Measurements from ENCODE around the gene SCMH1. TPM values are rescaled to one million over a fixed set of nuclear protein-coding genes. Genes with fewer than 3 reads are reported as not detected.
A peak's percentile ranks its signal among the peaks of the same experiment; 100 is the strongest.

Gene SCMH1
- 16.9 and 21.6 TPM in 2 replicates for total RNA-seq (2014; rRNA removed; shearing (Covaris generic))
- 15.0 and 15.8 TPM in 2 replicates for polyA plus RNA-seq (2014; cell fraction: nucleus; rRNA removed)

DNA sequence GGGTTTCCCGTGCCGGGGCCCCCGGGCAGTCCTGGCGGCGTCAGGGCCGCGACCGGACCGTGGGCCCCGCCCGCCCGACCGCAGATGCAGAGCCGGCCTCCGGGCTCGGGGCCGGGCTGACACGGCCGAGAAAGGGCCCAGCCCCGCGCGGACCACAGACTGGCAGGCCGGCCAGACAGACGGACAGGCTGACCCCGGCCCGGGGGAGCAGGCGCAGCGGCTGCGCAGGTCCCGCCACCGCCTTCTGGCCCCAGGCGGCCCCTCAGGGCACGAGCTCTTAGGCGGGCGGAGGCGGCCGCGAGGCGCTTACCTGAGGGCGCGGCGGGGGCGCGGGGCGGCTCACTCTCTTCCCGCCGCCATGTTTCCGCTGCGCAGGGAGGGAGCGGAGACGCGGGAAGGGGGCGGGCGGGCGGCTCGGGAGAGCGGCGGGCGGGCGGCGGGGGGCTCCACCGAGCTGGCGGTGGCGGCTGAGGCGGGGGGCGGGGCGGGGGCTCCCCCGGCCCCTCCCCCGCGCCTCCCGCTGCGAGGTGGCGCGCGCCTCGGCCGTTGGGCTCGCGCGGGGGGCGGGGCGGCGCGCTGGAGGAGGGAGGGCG, at the start of gene SCMH1:
SCMH1 (minus strand) TSS at position 558 of the 593 bp plus-strand sequence. CDS start 56,173 bp downstream, outside the sequence.
- DNase-seq (ENCODE audit: extremely low read depth, low read depth) = peak; percentile 7

DNA sequence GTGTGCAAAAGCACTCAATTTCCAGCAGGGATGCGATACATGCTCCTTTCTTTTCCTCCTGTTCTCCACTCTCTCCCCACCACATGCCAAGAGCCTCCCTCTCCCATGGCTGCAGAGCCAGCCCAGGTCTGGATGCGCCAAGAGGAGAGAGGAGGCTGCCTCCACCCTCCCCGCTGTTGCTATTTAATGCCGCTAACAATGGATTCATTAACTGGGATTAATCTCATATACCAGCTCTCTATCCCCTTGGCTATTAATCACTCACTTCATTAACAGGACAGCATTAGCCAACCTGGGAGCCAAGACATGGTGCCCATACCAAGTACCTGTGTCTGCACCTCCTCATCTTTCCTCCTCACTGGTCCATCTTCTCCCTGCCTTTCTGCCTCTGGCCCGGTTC, 49.1 kb upstream of the SCMH1 start:
- DNase-seq (ENCODE audit: extremely low read depth, low read depth) = no peak

DNA sequence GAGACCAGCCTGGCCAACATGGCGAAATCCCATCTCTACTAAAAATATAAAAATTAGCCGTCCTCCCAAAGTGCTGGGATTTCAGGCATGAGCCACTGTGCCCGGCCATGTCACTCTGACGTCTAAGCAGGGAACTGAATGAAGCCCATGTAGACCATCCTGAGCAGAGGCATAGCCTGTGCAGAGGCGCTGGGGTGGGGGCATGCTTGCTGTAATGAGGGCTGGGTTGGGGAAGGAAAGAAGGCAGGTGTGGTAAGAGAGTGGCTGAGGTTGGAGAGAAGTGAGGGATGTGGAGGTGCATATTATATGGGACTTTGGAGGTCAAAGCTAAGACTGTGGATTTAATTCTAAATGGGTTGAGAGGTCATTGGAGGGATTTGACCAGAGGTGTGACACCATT, 47.1 kb upstream of the SCMH1 start:
- DNase-seq (ENCODE audit: extremely low read depth, low read depth) = no peak

DNA sequence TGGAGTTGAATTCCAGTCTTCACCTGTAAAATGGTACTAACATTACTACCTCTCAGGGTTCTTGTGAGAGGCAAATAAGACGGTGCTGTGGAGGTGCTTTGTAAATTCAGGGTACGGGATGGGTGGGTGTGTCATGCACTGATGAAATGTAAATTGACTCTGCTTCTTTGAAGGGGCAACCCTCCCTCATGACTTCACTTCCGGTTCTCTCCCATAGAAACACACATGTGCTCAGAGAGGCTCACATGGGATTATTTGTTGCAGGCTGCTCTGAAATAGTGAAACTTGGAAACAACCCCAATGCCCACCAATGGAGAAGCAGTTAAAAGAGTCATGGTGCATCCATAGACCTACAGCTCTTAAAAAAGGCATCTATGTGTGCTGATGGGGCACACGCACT, 44.9 kb upstream of the SCMH1 start:
- DNase-seq (ENCODE audit: extremely low read depth, low read depth) = no peak

DNA sequence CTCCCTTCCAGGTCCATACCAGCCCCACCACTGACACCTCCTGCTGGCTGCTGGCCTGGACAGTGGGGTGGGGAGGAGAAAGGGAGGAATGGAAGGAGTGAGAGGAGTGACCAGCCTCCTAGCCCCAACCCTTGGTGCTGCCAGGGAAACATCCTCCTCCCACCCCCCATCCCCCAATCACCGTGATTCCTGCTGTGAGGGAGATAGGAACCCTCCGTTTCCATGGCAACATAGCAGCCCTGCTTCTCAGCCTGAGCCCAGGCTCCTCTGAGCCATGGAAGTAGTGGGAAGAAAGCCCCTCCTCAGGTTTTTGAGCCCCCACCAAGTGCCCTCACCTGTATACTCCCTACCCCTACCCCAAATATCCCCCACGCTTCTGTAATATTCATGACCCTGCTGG, 44.4 kb upstream of the SCMH1 start:
- DNase-seq (ENCODE audit: extremely low read depth, low read depth) = no peak

DNA sequence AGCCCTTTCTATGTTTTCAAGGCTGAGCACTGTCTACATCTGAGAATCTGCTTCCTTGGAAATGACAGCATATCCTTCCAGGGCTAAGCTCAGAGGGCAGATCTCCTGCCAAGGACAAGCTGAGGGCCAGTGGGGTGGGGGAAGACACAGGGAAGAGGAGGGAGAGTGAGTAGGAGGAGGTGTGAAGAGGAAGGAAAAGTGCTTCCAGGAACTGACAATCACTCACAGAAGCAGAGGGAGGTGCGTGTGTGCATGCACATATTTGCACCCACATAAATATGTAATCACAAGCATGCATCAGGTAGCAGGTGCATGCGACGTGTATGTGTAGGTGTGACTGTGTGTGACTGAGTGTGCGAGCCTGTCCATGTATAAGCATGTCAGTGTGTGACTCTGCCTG, 43.7 kb upstream of the SCMH1 start:
- no peak for DNase-seq (ENCODE audit: extremely low read depth, low read depth)

DNA sequence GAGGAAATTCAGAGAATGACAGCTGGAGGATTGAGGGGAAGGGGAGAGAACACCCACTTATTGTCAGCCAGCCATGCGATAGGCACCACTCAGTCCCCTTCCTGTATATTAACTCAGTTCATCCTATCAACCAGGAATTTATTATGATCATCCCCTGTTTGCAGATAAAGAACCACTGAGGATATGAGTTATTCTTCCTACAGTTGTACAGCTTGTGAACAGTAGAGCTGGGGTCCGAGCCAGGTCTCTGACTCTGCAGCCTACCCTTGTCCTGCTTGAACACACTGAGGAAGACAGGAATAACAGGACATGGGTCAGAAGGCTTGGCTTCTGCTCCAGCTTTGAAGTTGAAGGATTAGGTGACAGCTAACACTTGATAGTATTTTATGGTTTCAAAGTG, 42.0 kb upstream of the SCMH1 start:
- no peak for DNase-seq (ENCODE audit: extremely low read depth, low read depth)

DNA sequence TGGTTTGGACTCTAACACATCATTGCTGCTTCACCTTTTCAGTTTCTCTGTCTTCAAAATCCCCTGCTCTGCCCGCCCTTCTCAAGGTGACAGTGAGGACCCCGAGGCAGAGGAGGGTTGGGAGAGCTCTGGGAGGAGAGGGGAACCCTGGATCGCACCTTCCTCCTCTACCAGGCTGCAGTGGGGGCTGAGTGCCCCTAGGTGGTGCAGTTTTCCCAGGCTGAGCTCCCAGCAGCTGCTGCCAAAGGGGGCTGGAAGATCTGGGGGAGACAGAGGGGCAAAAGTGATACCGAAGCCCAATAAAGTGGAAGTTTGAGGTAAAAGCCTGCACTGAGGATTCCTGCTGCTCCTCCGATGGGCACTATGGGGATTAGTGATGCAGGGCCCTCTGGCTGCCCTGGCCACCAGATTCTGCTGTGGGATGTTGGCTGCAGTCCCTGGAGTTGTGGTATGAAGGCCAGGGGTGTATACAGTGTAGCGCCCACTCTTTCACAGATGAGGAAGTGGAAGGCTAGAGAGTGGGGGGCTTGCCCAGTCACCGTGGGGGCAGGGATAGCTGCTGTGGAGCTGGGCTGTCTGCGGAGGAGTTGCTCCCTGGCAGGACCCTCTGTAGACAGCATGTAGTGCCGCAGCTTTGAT, 40.7 kb upstream of the SCMH1 start:
- peak; percentile 20 for DNase-seq (ENCODE audit: extremely low read depth, low read depth)

DNA sequence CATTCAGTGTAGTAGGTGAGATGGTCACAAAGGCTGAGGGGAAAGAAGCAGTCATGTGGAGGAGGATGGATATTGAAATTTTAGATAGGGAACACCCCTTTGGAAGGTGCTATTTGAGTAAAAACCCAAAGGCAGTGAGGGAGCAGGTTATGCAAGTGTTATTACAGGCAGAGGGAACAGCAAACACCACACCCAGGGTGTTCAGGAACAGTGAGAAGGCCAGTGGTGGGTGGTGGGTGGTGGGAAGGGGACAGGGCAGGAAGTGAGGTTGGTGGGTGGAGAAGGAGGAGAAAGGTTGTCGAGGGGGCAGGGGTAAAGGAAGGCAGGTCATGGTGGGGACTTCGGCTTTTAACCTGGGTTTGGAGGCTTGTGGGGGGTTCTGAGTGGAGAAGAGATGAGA, 39.2 kb upstream of the SCMH1 start:
- no peak for DNase-seq (ENCODE audit: extremely low read depth, low read depth)

DNA sequence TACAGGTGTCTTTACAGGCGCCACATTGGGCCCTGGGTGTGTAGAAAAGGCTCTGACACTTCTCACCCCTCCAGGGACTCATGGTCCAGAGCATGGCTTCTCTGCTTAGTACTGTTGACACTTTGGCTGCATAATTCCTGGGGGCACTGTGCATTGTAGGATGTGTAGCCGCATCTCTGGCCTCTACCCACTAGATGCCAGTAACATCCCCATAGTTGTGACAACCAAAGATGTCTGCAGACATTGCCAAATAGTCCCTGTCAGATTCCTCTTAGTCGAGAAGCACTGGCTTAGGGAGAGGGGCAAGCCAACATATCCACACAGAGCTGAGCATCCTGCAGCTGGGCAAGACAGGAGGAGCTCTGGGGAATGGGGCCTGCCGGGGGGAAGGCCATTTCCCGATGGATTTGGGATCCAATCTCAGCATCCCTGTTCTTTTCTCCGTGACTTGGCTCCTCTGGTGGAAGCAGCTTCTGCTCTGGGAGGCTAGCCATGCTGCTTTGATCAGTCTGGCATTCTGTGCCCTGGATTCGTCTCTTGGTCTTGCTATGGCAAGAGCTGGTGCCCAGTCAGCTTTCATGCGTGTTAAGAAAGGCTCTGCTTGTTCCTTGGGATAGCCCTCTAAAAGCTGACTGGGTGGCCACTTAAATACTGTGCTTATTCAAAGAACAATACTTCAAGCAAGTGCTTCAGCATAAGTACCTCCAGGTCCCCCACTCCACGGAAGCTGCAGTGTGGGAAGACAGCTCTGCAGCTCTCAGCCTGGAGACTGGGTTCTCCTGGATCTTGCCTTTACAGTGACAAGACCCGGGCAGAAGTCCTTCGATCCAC, 38.3 kb upstream of the SCMH1 start:
- no peak for DNase-seq (ENCODE audit: extremely low read depth, low read depth)

DNA sequence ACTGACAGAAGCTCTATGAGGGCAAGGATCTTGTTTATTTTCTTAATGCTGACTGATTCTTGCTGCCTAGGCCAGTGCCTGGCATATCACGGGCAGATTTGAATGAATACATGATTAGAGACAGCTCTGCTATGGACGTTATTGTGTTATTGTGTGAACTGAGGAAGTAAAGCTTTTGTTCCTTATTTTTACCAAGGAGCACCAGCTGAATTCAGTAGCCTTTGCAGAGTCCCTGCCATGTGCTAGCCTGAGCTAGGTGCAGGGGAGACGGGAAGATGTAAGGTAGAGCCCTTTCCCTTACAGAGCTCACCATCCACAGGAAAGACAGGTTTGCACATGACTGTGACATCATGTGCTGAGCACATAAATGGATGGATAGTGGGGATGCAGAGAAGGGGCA, 36.0 kb upstream of the SCMH1 start:
- DNase-seq (ENCODE audit: extremely low read depth, low read depth) = no peak

DNA sequence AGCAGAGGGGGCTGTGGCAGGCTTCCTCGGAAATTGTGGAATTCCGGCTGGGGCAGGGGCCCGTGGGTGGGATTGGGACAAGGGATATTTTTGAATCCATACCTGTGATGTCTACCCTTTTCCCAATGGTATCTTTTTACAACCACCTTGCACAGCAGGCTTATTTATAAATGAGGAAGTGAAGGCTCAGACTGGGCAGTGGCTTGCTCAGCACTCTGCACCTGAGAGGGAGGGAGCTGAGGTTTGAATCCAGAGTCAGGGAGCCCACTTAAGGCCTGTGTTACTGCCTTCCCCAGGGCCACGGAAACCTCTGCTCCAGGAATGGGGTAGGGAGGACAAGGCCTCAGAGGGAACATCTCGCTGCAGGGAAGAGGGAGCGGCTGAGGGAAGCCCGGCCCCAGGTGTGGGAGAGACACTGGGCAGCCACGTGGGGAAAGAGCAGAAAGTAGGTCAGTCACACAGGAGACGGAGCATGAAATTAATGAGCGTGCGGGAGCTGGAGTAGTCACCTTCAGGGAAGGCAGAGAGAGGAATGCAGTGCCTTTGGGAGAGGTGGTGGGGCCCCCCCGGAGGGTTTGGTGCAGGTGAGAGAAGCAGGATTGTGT, 35.4 kb upstream of the SCMH1 start:
- no peak for DNase-seq (ENCODE audit: extremely low read depth, low read depth)

DNA sequence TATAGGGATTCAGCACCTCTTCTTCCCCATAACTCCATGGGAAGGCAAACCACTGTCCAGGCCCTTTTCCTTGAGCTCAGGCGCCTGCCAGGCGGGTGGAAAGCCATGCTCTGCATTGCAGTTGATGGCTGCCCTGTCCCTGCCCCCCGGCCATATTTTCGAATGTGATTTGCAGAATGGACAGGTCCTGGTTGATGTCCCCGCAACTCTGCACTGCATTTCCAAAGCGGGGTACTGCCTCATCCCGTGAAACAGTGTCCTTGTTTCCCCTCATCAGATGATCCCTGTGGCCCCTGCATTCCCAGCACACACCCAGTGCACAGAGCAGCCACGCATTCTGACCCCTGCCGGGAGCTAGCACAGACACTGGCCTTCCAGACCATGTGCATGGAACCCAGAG, 33.7 kb upstream of the SCMH1 start:
- no peak for DNase-seq (ENCODE audit: extremely low read depth, low read depth)

DNA sequence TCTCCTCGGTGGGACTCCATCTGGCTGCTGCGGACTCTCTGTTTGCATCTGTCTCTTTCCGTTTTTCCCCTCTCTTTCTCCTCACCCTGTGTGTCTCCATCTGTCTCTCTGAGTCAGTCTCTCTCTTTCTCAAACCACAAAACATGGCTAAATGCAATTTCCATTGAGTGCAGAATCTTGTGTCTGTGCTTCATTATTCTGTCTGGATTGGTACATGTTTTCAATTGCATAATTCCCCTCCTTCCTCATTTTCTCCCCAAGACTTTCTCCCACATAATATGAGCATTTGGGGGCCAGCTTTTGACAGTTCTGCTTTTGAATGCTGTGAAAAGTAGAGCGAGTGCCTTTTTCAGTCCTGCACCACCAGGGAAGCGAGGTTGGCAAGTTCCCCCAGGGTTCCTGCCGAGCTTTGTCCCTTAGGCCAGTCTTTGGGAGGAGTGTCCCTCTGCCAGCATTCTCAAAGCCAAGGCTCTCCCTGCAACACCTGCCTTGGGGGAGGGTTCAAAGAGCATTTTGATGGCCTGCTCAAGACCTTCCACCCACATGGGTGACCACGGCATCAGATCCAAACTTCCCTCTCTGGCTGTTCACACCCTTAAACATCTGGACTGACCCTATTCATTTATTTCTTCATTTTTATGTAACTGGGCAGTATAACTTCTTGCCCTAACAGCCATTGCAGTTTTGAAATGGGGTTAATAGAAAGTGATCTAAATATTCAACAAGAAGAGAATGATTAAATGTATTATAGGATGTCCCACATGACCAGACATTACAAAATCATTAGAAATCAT, 32.8 kb upstream of the SCMH1 start:
- no peak for DNase-seq (ENCODE audit: extremely low read depth, low read depth)

DNA sequence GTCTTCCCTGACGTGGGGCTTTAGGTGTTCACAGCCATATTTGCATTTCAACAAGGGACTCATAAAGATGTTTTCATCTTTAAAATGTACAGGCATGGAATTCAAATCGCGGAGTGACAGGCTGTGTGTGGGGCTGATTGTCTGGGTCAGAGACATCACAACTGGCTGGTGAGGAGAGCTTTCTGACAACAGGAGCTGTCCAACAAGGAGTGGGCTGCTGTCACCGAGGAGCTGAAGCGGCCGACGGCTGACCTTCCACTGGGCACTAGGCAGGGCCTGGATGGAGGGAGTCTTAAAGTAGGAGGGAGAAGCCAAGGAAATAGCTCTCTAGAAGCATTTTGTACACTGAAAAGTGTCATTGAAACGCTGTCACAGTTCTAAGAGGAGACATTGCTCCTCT, 30.5 kb upstream of the SCMH1 start:
- no peak for DNase-seq (ENCODE audit: extremely low read depth, low read depth)

DNA sequence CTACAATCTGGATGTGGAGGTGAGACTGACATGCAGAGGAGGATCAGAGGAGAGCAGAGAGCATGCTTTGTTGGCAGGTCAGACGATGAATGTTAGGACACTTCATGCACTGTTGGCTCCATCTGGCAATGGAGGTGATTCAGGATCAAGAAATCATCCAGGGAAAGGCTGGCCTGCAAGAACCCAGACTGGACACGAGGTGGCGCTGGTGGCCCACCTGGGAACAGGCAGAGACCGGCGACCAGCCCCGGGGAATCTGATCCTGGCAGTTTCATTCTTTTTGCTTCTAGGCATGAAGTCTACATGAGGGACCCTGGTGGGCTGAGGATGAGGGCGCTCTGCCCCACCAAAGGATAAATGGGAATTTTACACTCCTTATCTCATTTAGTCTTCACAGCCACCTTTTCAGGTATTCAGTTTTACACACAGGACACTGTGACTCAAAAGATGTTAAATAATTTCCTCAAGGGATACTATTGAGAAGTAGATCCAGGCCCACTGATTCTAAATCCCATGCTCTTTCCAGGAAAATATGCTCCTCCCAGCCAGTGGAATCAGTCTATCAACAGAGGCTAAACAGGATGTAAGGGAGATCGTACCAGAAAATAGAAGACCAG, 26.2 kb upstream of the SCMH1 start:
- peak; percentile 38 for DNase-seq (ENCODE audit: extremely low read depth, low read depth)

DNA sequence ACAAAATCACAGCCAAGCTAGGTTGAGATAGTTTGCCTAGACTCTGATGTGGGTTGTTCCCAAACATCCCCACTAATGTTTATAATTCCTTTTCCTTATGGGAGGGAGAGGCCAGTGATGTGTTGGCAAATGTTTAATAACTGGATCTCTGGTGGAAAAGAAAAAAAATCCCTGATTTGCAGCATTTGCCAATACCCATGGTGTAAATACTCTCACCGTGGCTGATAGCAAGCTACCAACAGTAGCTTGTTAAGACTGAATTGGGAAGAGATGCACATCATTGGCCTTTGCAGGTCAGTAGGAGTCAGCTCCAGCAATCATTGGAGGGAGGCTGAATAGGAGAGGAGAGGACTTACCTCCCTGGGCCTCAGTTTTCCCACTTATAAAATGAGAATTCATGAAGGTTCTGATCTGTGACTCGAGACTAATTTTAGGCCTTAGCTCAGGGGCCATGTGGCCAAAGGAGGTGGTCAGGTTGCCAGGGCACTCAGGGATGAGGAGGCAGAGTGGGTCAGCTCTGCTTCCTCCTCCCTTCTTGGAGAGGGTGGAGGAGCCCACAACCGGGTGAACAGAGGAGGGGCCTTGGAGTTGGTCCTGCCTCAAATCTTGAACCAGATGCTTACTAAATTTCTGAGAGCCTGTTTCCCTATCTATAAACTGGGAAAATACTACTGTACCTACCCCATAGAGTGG, 20.0 kb upstream of the SCMH1 start:
- no peak for DNase-seq (ENCODE audit: extremely low read depth, low read depth)

DNA sequence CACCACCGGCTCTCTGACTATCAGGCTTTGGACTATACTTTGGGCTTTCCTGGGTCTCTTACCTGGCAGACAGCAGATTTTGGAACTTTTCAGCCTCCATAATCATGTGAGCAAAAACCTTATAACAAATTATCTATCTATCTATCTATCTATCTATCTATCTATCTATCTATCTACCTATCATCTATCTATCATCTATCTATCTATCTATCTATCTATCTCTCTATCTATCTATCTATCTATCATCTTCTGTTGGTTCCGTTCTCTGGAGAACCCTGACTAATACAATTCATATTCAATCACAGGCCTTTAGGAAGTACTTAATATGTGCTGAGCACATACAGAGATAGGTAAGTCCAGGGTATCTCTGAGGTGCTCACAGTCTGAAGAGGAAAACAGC, 18.7 kb upstream of the SCMH1 start:
- DNase-seq (ENCODE audit: extremely low read depth, low read depth) = no peak

DNA sequence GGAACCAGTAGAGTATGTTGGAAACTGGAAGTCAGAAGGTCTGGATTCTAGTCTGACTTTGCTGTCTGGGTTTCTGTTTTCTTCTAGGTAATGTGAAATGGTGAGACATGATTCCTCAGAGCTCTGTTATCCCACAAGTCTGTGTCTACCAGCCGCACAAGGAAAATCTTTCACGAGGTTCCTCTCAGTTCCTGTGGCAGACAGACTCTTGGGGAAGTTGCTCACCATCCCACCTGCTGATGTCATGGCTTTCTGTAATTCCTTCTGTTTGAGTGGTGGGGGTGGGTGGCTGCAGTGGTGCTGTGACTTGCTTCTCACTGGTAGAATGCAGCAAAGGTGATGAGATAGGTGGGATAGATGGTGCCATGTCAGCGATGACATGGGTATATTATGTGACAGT, 17.1 kb upstream of the SCMH1 start:
- no peak for DNase-seq (ENCODE audit: extremely low read depth, low read depth)

DNA sequence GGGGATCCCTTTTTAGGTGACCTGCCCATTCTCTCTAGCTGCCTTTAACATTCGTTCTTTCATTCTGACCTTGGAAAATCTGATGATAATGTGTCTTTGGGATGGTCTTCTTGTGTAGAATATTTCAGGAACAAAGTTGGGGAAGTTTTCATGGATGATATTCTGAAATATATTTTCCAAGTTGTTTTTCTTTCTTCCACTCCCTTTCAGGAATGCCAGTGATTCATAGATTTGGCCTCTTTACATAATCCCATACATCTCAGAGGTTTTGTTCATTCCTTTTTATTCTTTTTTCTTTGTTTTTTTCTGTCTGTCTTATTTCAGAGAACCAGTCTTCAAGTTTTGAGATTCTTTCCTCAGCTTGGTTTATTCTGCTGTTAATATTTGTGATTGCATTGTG, 13.9 kb upstream of the SCMH1 start:
- DNase-seq (ENCODE audit: extremely low read depth, low read depth) = no peak

Data from NCI-H460 (cell line).